IPS DF 19.7 (cell line): ENCODE measurements around the gene TAF11L14.

Experiments
- DNase-seq: peaks from one replicate; pipeline ENCODE4 v3.0.0-alpha.2; 2013; ENCODE audit warnings: low read depth, low spot score

The TAF11L14 gene

DNA sequence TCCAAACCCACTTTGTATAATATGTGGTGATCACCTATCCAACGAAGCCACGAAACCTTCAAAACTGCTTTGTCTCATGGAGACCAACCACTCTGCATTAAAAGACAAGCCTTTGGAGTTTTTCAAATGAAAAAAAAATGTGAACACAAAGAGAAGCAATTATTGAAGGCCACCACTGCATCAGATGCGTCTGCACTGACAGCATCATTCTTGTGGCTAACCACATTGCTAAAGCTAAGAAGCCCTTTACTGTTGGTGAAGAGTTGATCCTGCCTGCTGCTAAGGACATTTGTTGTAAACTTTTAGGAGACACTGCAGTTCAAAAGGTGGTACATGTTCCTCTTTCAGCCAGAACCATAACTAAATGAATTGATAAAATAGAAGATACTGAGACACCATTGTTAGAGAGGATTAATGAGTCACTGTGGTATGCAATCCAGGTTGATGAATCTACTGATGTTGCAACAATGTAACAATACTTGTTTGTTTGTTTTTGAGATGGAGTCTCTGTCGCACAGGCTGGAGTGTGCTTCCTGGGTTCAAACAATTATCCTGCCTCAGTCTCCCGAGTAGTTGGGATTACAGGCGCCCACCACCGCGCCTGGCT, 45.4 kb downstream of the TAF11L14 start:
- no peak for DNase-seq

DNA sequence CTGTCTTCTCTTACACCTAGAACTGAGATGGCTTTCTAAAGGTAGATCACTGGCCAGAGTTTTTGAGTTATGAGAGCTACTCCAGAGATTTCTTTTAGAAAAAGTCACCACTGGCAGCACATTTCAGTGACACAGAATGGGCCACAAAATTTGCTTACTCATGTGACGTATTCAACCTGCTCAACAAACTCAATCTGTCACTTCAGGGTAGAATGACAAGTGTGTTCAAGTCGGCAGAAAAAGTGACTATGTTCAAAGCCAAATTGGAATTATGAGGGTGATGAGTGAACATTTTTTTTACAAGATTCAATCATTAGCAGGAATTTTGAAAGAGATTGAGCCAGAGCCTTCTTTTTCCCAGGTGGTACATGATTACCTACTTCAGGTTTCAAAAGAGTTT, 46.5 kb downstream of the TAF11L14 start:
- no peak for DNase-seq
